Heart left ventricle (tissue), 16 donors: ENCODE data around the gene GSDME. TPM values are rescaled to one million over a fixed set of nuclear protein-coding genes. Genes with fewer than 3 reads are reported as not detected.
A peak's percentile ranks its signal among the peaks of the same experiment; 100 is the strongest.

Experiments
- ATAC-seq, 4 donors: fragments of 200-7000 bp; cut with Tn5 transposase; one replicate each; pipeline ENCODE4 v1.9.1; 2020 to 2022; ENCODE audit warnings: moderate library complexity in 4 of 4, mild to moderate bottlenecking in 3 of 4, moderate number of reproducible peaks in 1 of 4
- DNase-seq, 5 donors: peaks; one replicate each; pipeline ENCODE4 v3.0.0-alpha.2; 2020
- H3K27ac ChIP-seq, 12 donors: fragments of 200-600 bp; sonication (generic) in 4 of 12; one replicate each; pipeline versions ENCODE4 v1.5.0 to v1.8.0; 2016 to 2022; ENCODE audit warnings: mild to moderate bottlenecking in 2 of 12
- H3K27me3 ChIP-seq, 9 donors: fragments of 200-600 bp; sonication (generic) in 2 of 9; one replicate each; pipeline versions ENCODE4 v1.5.1 to v1.8.0; 2016 to 2022; ENCODE audit warnings: mild to moderate bottlenecking in 3 of 9
- H3K36me3 ChIP-seq, 9 donors: fragments of 200-600 bp; sonication (generic) in 2 of 9; one replicate each; pipeline versions ENCODE4 v1.5.0 to v1.8.0; 2018 to 2022; ENCODE audit warnings: mild to moderate bottlenecking in 2 of 9
- H3K4me1 ChIP-seq, 12 donors: fragments of 200-600 bp; sonication (generic) in 4 of 12; one replicate each; pipeline versions ENCODE4 v1.5.0 to v1.8.0; 2016 to 2022; ENCODE audit warnings: mild to moderate bottlenecking in 3 of 12
- H3K4me3 ChIP-seq, 12 donors: fragments of 200-600 bp; sonication (generic) in 4 of 12; one replicate each; pipeline versions ENCODE4 v1.5.0 to v1.8.0; 2017 to 2022; ENCODE audit warnings: mild to moderate bottlenecking in 9 of 12, moderate library complexity in 4 of 12
- H3K9me3 ChIP-seq, 12 donors: fragments of 200-600 bp; sonication (generic) in 4 of 12; one replicate each; pipeline versions ENCODE4 v1.5.0 to v1.8.0; 2016 to 2022; ENCODE audit warnings: mild to moderate bottlenecking in 1 of 12
- POLR2A ChIP-seq, 2 donors: fragments of 450-650 bp; IDR thresholded peaks; one replicate each; pipeline ENCODE4 v1.6.1; 2017; ENCODE audit warnings: antibody characterized with exemption in 2 of 2, mild to moderate bottlenecking in 2 of 2, moderate library complexity in 2 of 2
- WGBS, 4 donors: extraction: QIAGEN DNeasy Blood & Tissue Kit in 2 of 4; methylation state at CpG; one replicate each; pipeline versions ENCODE4 v1.1.5 to v1.1.7; 2013 to 2018; 5-methylcytosine and 5-hydroxymethylcytosine counted together
- intact Hi-C, 10 donors: fragments of 100-400 bp; cut with DNase I; formaldehyde crosslinking; loops; one replicate each; pipeline versions ENCODE4 v1.11.1 to v1.14.2; 2022
- polyA plus RNA-seq, 2 donors: library from polyadenylated mRNA; stranded (reverse); fragments of 200-250 nt; gene quantifications; one replicate each; pipeline ENCODE4 v1.2.3, GENCODE V29; 2013
- total RNA-seq, 9 donors: library from RNA; depleted of rRNA in 2 of 9; stranded (reverse); fragments of >200 nt in 2 of 9; fragmentation: NEBNext Ultra II Directional in 3 of 9; extraction: Animal tissue kit (Norgen Biotek cat#: 25700) in 3 of 9; gene quantifications; one replicate each; pipeline versions ENCODE4 v1.1.0 to v1.2.4, GENCODE V29; 2016 to 2023
- TF ChIP-seq, protein P1 (sequence below), 12 donors: fragments of 200-600 bp; sonication (generic) in 4 of 12; IDR thresholded peaks; one replicate each; pipeline versions ENCODE4 v1.5.0 to v1.8.0; 2018 to 2022; ENCODE audit warnings: antibody characterized with exemption in 12 of 12, mild to moderate bottlenecking in 5 of 12
- donor health status: ischemic (EF 13 %, LVEDD 7.1; RV severe dilation, severe dysfunction).
- donor health status: healthy with polysubstance abuse.
- donor health status: DM: no; HTN: yes; CAD: no.
- donor health status: DM: no; HTN: no; CAD: no.
- donor health status: ischemic (EF 25% LVEDD 6.9; RV normal size, moderate dysfunction).
- donor health status: ischemic (EF 25% LVEDD 5.7; RV mildly dilated, moderate dysfunction).
- donor health status: healthy.
- donor health status: DM: yes; HTN: yes; CAD: no.
- donor health status: ischemic (EF 35%, LVEDD 5.7; RV mildly dilated, moderate dysfunction).
- donor health status: nonischemic (EF 11% LVEDD 7.7; RV severe dilation, severe dysfunction).
- donor health status: DM: yes; HTN: yes; CAD: no.
- donor health status: PGD.
- donor health status: ischemic (EF 29% LVEDD 5.4; RV normal size, mild dysfunction).
- donor health status: nonischemic (EF 23%, LVEDD 6.1; RV moderate dilation, normal function).

Gene GSDME
- total and polyA plus RNA-seq, 11 donors, result 2.6 to 17.4 (median 4.9) TPM

DNA sequence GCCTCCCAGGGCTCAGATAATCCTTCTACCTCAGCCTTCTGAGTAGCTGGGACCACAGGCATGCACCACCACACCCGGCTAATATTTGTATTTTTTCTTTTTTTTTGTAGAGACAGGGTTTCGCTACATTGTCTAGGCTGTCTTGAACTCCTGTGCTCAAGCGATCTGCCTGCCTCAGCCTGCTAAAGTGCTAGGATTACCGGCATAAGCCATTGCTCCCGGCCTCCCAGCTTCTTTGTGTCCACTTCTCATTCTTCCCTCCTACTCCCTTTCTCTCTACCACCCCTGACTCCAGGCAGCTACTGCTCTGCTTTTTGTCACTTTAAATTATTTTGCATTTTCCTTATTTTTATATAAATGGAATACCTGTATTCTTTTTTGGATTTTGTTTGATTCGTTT, 100.7 kb downstream of the GSDME start:
- no peaks in the 10 kb centered on the region for H3K9me3 ChIP-seq
- H3K4me3 ChIP-seq, result no peak overlapping the region
- no peak for ATAC-seq
- intact Hi-C loops, result no loop called here
- no peak overlapping the region for H3K27ac ChIP-seq
- H3K4me1 ChIP-seq, result no peaks in the 10 kb centered on the region
- no peaks in the 10 kb centered on the region for H3K36me3 ChIP-seq
- WGBS, 4 donors, result 88 to 91% (median 90%) methylated on average over 6 of the region's 6 CpGs
- no peaks in the 10 kb centered on the region for H3K27me3 ChIP-seq
- DNase-seq, result no peak
- TF ChIP-seq, protein P1, sequence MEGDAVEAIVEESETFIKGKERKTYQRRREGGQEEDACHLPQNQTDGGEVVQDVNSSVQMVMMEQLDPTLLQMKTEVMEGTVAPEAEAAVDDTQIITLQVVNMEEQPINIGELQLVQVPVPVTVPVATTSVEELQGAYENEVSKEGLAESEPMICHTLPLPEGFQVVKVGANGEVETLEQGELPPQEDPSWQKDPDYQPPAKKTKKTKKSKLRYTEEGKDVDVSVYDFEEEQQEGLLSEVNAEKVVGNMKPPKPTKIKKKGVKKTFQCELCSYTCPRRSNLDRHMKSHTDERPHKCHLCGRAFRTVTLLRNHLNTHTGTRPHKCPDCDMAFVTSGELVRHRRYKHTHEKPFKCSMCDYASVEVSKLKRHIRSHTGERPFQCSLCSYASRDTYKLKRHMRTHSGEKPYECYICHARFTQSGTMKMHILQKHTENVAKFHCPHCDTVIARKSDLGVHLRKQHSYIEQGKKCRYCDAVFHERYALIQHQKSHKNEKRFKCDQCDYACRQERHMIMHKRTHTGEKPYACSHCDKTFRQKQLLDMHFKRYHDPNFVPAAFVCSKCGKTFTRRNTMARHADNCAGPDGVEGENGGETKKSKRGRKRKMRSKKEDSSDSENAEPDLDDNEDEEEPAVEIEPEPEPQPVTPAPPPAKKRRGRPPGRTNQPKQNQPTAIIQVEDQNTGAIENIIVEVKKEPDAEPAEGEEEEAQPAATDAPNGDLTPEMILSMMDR (IDR thresholded peaks at IDR 0.05), result no peak
- no peak for TF ChIP-seq POLR2A (IDR thresholded peaks at IDR 0.05)

DNA sequence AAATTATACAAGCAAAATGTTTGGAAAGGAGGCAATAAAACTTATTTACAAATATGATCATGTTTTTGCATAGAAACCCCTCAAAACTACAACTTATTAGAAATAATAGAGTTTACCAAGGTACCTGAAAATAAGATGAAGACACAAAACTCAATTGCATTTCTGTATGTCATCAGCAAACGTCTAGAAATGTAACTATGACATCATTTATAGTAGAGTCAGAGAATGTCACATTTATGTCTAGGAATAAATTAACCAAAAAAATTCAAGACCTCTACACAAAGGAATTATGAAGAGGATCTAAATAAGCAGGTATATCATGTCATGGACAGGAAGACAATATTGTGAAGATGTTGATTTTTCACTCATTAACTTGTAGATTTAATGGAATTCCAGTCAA, 103.0 kb downstream of the GSDME start:
- intact Hi-C loops, result no loop called here
- Histone ChIP-seq H3K9me3 (no peaks in the 10 kb centered on the region), H3K4me1 (no peaks in the 10 kb centered on the region), H3K36me3 (no peaks in the 10 kb centered on the region), H3K27ac (no peak overlapping the region), H3K4me3 (no peak overlapping the region), H3K27me3 (no peaks in the 10 kb centered on the region)
- DNase-seq (no peak), ATAC-seq (no peak)
- 63 to 72% (median 68%) methylated on average over 1 of the region's 1 CpG for WGBS, 4 donors
- TF ChIP-seq POLR2A (IDR thresholded peaks at IDR 0.05), result no peak
- TF ChIP-seq, protein P1 (IDR thresholded peaks at IDR 0.05), result no peak

DNA sequence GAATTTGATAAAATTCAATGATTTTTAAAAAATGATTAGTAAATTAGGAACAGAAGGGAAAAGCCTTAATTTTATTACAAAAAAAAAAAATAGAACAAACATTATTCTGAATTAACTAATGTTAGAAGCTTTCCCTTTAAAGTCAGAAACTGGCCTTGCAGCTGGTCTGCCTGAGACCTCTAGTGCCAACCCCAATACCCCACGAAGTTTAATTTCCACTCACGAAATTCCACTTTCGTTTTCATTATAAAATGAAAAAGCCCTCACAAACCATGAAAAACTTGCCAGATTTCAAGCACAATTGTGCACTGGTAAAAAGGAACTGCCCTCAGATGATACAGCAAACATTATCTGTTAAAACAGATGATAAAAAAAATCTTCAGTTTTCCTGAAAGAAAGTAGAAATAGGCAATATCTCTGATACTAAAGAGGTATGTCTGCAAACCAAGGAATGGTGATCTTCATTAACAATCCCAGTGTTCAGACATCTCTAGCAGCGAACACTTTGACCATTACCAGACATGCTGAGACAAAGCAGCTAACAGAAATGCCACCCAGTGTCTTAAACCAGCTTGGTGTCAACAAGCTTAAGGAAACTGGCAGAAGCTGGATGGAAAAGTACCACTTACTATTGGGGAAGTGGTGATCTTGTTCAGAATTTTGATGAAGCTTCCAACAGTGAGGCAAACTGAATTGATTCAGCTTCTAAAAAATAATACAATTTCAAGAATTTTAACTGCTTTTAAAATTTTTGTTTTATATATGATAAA, 103.8 kb downstream of the GSDME start:
- H3K27ac ChIP-seq, result peak overlapping the region in 1 of 12 donors; percentile 11
- WGBS, 4 donors, result 66 to 73% (median 69%) methylated on average over 4 of the region's 4 CpGs
- ATAC-seq, result no peak

DNA sequence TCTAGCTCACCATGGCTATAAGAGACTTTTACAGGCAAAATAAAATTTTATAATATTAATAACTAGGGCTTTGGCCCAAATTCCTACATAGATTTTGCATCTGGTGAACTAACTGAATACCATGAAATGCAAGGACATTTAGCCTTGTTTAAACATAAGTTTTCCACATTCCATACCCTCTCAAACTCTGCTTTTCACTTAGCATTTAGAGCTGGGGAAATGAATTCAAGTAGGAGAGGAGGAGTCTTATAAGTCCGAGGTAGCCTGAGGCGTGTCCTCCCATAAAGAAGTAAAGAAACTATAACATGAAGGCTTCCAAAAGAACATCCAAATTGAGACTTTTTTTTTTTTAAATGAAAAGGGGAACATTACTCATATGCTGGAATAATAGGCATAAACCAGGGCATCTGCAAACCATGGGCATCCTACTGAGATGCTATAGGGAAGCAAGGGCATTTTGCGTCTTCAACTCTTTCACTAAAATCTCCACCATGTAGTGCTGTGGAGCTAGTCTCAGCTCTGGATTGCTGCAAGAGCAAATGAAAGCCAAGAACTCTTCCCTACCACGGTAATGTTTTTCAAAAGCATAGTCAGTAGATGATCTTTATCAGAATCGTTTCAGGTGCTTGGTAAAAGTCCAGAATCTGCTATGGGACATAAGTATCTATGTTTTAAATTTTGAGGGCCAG, 104.9 kb downstream of the GSDME start:
- Histone ChIP-seq H3K4me1 (no peaks in the 10 kb centered on the region), H3K9me3 (no peaks in the 10 kb centered on the region), H3K27ac (no peak overlapping the region), H3K4me3 (peak overlapping the region in 3 of 12 donors; percentile 26 to 49 (median 41)), H3K27me3 (no peaks in the 10 kb centered on the region), H3K36me3 (no peaks in the 10 kb centered on the region)
- no peak for DNase-seq
- no peak for ATAC-seq
- TF ChIP-seq, protein P1 (IDR thresholded peaks at IDR 0.05), result no peak
- TF ChIP-seq POLR2A (IDR thresholded peaks at IDR 0.05), result no peak
- intact Hi-C loops, result no loop called here
- WGBS, 4 donors, result 60 to 78% (median 71%) methylated on average over 5 of the region's 5 CpGs

More for the DNA sequence above, 103.8 kb downstream of the GSDME start:
- no peak for DNase-seq
- H3K9me3 ChIP-seq, result no peaks in the 10 kb centered on the region
- no peaks in the 10 kb centered on the region for H3K4me1 ChIP-seq
- H3K4me3 ChIP-seq, result peak overlapping the region in 8 of 12 donors; percentile 20 to 49 (median 31)
- TF ChIP-seq POLR2A (IDR thresholded peaks at IDR 0.05), result no peak
- TF ChIP-seq, protein P1 (IDR thresholded peaks at IDR 0.05), result no peak
- no peaks in the 10 kb centered on the region for H3K27me3 ChIP-seq
- intact Hi-C loops, result no loop called here
- no peaks in the 10 kb centered on the region for H3K36me3 ChIP-seq
